NCI-H1092 (cell line): ENCODE results near the gene CHST6.
"Not testable (repeated sequence)": the region's sequence is repeated elsewhere in the genome, so short reads cannot be mapped to it uniquely, and the experiment has no call there.

Source experiments
- DNase-seq: peaks from one replicate; lab custom pipeline; 2025; lab: John Stamatoyannopoulos, UW

Gene CHST6

DNA sequence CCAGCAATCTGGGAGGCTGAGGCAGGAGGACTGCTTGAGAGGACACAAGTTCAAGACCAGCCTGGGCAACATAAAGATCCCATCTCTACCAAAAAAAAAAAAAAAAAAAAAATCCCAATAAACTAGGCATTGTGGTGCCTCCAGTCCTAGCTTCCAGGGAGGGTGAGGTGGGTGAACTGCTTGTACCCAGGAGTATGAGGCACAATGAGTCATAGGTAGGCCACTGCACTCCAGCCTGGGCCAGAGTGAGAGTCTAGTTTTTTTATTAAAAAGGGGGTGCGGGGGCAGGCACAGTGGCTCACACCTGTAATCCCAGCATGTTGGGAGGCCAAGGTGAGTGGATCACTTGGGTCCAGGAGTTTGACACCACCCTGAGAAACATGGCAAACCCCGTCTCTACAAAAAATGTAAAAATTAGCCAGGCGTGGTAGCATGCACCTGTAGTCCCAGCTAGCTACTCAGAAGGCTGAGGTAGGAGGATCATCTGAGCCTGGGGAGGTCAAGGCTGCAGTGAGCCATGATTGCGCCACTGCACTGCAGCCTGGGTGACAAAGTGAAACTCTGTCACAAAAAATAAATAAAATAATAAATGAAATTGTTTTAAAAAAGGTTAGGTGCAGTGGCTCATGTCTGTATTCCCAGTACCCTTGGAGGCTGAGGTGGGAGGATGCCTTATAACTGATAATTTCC, 7.8 kb upstream of the CHST6 start:
- DNase-seq: no peak

DNA sequence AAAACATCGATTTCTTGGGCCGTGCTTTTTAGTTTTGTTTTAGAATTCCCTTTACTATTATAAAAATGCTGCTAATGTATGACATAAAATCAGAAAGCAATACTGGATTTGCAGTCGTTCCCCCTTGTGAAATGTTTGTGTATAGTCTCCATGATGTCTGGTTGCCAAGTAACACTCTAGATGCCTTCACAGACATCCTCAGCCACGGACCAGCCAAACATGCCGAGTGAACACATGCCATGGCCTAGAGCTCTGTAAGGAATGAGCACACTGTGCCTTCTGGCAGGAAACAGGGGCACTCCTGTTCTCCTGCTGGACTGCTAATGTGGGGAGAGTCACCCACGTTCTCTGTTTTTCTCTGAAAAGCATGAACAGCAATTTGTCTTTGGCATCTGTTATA, 6.6 kb upstream of the CHST6 start:
- DNase-seq: not testable (repeated sequence)

DNA sequence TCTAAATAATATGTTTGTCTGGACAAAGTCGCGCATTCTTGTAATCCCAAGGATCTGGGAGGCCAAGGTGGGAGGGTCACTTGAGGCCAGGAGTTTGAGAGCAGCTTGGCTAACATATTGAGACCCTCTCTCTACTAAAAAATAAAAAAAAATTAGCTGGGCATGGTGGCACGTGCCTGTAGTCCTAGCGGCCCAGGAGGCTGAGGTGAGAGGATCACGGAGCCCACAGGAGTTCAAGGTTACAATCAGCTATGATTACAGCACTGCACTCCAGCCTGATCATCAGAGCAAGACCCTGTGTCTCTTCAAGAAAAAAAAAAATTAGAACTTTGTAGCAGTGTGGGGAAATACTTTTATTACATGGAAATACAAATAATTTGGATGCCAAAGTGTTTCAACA, 6.1 kb upstream of the CHST6 start:
- no peak for DNase-seq

DNA sequence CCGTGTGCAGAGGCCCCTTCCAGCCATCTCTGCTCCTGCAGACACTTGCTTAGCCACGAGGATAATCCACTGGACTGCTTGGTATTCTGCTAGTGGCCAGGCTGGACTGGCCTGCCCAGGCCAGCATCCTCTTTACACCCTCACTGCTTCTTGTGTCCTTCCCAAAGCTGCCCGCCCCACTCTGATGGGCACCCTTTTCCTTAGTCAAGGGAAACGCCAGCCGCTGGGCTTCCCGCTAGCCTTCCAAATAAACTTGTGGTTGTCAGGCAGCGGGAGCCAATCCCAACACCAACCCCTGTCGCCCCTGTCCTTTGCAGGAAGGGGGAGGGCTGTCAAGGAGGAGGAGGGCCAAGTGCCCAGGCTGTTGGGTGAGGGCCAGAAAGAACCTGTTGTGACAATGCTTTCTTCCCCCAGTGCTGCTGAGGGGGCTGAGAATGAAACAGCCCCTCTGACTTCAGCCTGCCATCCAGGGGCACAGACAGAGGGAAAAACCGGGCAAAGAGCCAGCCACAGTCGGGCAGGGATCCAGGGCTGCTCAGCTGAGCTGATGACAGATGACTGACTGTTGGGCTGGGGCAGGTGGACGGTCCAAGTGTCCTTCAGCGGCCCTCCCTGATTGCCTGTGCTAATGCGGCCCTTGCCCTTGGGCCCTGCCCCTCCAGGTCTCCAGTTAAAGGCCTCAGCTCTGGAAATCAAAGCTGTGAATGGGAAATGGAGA, 3.5 kb upstream of the CHST6 start:
- DNase-seq: peak; percentile 56

DNA sequence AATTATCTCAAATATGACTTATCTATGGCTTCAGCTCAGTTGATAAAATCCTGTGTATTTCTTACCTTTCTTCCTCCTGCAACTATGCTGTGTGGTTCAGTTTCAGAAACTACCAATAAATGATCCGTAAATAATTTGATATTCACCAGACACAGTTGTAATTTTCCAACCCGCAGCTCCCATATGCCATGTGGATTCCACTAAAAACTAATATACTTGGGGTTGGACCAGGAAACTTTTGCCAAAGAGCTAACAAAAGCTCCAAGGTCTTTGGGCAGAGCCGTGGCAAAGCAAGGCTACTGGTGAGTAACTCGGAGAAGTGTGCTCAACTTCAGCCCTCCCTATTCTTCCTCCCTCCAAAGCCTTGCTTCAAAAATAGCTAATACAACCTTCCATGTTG, 2.3 kb upstream of the CHST6 start:
- no peak for DNase-seq

DNA sequence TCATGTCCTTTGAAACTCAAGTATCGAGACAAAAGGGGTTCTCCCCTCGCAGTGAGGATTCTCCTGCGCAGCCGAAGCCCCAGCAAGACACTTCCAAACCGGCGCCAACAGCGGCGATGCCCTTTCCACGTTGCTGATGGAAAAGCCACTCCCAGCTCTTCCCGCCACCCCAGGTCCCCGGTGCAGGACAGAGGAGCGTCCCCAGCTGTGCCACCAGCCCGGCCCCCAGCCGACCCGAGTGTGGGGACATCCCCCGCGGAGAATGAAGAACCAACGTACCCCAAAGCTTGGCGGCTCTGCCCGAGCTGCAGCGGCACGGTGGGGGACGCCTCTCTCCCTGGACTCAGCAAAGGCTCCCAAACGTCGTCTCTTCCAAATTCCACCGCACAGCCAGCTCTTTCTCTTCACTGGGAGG, 573 bp downstream of the CHST6 start:
- DNase-seq: no peak

DNA sequence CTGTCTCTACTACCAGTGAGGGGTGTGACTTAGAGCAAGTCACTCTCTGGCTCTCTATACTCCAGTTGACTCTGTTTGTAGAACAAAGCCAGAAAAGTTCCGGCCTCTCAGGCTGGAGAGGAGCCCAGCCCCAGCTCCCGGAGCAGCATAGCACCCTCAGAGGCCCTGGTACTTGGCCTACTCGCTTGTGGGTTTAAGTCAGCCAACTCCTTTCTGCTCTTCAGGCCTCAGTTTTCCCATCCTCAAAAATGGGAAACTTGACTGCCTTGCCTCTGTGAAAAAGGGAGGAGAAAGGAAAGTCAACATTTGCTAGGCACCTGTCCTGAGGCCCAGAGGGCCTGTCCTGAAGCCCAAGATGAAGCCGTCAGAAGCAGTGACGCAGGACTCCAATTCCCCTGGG, 1.1 kb downstream of the CHST6 start:
- DNase-seq: no peak

DNA sequence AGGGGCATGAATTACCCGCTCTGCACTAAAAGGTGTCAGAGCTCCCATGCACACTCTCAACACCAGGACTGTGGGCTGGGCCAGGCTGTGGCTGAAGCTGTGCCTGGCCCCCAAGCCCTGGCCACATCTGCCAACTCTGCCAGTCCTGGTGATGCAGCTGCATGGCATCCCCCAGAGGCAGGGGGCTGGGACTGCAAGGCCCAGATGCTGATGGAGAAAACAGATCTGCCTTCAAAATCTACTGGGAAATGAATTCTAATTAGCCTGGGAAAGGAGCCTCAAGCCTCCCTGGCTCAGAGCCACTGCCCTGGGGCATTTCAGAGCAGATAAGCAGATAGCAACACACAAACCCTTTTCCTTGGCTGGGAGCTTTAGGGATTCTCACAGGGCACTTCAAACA, 3.4 kb downstream of the CHST6 start:
- no peak for DNase-seq

DNA sequence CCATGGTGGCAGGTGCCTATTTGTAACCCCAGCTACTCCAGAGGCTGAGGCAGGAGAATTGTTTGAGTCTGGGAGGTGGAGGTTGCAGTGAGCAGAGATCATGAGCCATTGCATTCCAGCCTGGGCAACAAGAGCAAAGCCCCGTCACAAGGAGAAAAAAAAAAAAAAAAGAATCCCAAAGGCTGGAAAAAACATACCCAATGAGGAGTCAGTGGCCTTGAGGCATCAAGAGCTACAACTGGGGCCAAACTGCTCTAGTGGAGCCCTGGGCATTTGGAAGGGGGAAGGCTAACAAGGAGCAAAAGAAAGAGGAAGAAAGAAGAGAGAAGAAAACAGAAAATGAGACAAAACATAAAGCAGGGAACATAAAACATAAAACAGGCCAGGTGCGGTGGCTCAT, 6.9 kb downstream of the CHST6 start:
- no peak for DNase-seq

DNA sequence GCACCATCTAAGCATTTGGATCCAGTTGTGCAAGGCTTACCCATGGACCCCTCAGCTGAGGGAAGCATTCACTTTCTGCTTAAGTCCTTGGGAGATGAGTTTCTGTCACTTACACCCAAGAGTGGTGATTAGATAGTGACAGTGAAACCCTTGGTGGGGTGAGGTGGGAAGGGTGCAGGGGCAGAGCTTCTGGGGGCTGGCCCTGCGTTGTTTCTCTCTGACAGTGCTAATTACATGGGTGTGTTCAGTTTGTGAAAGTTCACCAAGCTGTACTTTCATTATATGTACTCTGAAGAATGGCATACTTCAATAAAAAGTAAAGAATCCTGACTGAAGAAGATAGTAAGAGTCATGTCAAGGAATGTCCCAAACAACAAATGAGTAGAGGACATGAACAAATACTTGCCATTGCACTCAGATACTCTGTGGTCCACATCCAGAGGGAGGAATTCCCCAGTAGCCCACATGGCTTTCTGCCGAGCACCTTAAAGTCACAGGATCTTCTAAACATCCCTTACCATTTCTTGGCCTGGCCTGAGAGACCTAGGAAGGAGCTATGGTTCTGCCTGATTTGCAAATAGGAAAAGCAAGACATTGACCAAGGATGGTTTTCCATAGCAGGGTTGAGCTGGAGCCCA, 8.4 kb downstream of the CHST6 start:
- no peak for DNase-seq

DNA sequence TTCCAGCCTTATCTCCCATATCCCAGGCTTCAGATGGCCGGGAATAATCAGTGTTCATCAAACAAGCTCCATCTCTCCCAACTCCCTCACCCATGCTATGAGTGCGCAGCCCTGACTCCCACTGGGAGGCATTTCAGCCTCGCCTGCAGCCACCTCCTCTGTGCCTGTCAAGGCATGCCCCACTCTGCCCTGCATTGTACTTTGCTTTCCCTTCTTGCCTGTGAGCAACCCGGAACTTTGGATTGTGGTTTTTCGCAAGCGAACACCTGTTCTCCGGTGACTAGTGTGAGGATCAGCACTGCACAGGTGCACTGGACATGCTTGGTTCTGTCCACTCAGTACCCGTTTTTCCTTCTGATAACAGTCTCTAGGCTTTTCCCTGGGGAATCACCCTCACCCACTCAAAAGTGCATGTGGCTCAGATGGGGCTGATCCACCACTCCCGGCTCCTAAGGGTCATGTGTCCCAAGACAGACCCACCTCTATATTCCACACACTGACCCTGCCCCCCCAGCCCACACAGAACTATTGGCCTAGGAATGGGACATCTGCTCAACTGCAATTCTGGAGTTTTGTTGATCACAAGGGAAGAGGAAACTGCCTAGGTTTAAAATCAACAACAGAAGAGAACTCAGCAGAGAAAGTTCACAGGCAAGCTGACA, 9.1 kb downstream of the CHST6 start:
- no peak for DNase-seq

DNA sequence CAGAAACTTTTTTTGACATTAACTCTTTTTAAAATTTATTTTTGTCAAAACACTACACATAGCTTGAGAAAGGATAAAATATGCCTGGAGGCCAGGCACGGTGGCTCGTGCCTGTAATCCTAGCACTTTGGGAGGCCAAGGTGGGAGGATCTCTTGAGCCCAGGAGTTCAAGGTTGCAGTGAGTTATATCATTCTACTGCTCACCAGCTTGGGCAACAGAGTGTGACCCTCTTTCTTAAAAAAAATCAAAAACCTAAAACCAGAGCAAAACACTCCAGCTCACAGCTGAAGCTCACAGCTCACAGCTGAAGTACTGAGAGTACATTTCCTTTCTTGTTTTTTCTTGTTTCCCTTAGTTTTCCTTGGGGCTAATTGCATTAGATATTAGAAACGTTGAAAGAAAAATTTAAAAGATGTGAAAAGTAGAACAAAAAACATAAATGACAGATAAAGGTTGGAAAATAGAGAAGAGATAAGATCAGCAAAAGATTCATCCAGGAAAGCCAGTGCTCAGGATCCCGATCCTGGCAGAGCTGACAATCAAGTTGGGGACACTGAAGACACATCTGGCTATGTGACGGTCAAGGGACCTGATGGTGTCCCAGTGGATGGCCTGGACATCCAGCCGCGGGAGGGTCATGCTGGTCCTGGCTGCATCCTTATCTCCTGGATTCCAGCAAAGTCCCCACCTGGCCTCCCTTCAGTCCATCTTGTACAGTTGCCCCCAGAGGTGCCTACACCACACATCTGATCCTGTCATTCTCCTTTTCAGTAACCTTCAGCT, 9.8 kb downstream of the CHST6 start:
- no peak for DNase-seq

DNA sequence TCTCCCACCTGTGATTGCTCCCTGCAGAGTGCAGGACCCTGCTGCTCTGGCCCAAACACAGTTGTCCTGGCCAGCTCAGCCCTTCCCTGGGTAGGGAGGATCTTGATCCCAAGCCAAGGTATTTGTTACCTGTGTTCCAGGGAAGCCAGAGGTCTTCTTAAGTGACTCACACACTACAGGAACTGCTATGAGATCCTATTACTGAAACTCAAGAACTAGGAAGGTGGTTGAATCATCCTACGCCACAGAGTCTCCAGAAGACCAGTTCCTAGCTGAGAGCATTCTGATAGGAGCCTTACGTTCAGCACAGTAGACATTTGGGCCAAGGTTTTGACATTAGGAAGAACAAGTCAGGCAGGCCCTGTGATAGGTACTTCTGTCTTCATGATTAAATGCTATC, 12.0 kb downstream of the CHST6 start:
- no peak for DNase-seq

DNA sequence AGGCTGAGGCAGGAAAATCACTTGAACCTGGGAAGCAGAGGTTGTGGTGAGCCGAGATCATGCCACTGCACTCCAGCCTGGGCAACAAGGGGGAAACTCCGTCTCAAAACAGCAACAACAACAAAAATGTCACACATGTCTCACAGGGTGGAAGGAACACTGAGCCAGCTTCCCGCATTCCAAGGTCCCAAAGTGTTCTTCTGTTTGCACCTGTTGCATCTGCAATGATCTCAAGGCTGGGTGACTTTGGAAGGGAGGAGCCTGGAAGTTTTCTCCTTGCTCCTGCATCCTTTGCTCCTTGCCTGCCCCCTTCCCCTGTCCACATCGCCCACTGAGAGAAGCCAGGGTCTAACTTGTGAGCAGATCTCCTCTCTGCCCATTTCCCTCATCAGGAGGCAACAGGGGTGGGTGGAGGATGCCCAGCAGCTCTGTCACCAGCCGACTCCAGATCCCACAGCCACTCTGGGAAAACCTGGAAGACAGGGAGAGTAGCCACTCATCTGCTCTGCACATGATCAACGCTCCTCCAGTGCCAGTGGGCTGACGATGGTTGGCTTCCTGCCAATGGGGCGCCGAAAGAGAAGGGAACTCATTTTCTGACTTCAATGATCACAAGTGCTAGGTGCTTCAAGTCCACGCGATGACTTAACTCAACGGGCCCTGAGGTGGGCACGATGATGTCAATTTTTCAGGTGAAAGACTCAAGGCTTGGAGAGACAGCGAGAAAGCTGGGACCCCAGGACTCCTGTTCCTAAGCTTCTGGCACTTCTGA, 12.6 kb downstream of the CHST6 start:
- no peak for DNase-seq

DNA sequence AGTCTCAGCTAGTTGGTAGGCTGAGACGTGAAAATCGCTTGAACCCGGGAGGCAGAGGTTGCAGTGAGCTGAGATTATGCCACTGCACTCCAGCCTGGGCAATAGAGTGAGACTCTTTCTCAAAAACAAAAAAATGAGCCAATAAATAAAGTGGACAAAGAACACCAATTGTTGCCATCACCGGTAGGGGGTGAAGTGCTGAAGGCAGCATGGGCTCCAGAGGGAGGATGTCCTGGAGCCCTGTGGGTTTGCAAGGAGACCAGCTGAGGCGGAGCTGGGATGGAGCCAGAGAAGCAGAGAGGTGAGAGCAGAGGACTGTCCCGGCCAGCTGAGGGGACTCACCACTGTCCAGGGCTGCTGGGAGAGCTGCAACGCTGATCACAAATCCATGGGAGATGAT, 13.8 kb downstream of the CHST6 start:
- DNase-seq: no peak

DNA sequence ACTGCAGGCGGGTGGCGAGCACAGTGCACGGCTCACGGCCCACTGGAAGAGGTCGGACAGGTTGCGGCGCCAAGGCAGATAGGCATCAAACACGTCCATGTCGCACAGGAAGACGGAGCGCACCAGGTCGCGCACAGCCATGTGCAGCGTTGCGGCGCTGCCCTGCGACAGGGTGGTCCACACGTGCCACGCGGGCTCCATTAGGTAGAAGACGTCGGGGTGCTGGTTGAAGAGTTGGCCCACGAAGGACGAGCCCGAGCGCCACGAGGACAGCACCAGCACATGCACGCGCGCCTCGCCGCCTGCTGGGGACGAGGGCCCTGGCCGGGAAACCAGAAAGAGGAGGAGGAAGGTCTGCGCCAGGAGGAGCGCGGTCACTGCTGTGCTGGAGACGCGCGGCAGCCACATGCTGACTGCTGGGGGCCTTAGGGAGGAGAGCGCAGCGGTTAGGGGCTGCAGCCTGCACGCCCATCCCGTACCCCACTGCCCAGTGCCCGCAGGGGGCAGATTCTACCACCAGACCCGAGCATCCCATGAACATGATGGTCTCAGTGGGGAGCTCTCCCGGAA, 15.7 kb downstream of the CHST6 start:
- DNase-seq: no peak

DNA sequence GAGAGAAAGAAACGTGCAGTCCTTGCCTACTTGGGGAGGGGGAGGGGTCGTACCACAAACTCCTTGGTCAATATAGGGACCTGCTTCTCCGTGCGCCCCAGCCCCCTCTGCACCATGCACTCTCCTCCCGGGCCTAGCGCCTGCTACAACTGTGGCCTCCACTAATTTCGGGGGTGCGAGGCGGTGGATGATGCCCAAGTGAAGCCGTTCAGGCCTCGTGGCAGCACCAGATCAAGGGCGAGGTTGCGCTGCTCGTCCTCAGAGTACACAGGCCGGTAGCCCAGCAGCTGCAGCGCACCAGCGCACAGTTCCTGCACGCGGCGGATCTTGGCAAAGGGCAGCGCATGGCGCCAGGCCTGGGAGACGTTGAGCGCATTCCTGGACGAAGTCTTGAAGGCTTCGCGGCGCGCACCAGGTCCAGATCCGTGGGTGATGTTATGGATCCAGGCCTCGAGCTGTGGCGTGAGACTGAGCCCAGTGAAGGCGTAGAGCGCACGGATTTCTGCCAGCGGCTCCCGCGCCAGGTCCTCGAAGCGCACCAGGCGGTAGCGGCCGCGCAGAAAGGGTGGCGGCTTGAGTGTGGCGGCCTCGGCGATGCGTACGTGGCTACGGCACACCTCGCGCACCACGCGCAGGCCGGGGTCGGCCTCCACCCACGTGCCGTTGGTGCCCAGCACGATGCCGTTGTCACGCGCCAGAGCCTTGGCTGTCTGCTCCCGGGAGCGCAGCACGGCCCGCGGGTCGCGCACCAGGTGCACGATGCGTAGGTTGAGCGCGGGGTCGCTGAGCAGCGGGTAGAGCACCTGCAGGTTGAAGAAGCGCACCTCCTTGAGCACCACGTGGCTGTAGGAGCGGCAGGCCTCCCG, 16.5 kb downstream of the CHST6 start:
- no peak for DNase-seq

DNA sequence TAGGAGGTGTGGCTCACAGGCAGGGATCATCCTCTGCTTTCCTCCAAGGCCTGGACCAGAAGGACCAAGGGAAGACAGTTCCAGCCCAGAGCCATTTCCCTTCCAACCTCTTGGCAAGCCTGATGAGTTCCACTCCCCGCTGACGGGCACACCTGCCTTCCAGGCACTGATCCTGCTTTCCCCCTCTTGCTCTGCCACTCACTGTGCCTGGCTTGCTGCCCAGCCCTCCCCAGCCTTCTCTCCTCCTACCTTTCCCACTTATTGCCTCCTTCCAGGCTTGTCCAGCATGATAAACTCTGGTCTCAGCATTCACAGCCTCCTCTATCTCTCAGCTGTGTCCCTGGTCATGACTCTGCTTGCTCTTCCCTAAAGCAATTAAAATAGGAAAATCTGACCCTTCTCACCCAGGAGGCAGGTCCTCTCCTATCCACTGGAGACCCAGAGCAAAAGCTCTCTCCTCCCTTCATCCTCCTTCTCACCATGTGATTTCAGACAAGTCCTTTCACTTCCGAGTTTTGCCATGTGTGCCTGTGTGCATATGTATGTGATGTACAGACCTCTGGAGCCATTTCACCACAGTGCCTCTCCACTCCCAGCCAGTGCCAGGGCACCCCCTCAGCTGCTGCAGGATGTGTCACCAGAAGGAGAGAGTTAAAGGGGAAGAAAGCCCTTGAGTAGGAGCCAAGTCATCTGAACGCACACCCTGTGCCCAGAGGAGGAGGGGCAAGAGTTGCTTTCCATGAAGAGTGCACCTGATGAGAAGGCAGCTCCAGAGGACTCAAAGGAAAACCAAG, 17.4 kb downstream of the CHST6 start:
- DNase-seq: peak; percentile 40

DNA sequence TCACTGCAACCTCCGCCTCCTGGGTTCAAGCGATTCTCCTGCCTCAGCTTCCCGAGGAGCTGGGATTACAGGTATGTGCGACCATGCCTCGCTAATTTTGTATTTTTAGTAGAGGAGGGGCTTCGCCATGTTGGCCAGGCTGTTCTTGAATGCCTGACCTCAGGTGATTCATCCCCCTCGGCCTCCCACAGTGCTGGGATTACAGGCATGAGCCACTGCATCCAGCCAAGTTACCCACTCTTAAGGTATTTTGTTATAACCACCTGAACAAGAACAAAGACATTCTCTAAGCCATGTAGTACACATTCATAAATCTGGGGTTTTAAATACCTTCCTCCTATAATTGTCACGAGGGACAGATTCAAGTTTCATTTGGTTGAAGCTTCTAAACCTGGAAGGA, 18.4 kb downstream of the CHST6 start:
- DNase-seq: no peak
